HUES6 (cell line): ENCODE results near the gene SLC37A2.

Experiments
- H3K27ac ChIP-seq: 2 replicates; pipeline ENCODE4 v1.7.0; 2013; ENCODE audit warnings: low read depth, mild to moderate bottlenecking, low read length, inconsistent platforms
- H3K27me3 ChIP-seq: 2 replicates; pipeline ENCODE4 v1.6.1; 2013; ENCODE audit warnings: low read length; ENCODE audit not compliant: control insufficient read depth, insufficient read depth
- H3K36me3 ChIP-seq: 2 replicates; pipeline ENCODE4 v1.6.1; 2013; ENCODE audit warnings: low read length; ENCODE audit not compliant: control insufficient read depth, insufficient read depth
- H3K4me1 ChIP-seq: 2 replicates; pipeline ENCODE4 v1.6.1; 2013; ENCODE audit warnings: low read length; ENCODE audit not compliant: control insufficient read depth, insufficient read depth
- H3K4me3 ChIP-seq: 2 replicates; pipeline ENCODE4 v1.5.1; 2013; ENCODE audit warnings: low read depth, low read length
- H3K9ac ChIP-seq: one replicate; pipeline ENCODE4 v1.6.1; 2013; ENCODE audit warnings: mild to moderate bottlenecking, low read length
- H3K9me3 ChIP-seq: 2 replicates; pipeline ENCODE4 v1.6.1; 2013; ENCODE audit warnings: low read depth, low read length; ENCODE audit not compliant: control insufficient read depth, insufficient read depth

SLC37A2 gene

DNA sequence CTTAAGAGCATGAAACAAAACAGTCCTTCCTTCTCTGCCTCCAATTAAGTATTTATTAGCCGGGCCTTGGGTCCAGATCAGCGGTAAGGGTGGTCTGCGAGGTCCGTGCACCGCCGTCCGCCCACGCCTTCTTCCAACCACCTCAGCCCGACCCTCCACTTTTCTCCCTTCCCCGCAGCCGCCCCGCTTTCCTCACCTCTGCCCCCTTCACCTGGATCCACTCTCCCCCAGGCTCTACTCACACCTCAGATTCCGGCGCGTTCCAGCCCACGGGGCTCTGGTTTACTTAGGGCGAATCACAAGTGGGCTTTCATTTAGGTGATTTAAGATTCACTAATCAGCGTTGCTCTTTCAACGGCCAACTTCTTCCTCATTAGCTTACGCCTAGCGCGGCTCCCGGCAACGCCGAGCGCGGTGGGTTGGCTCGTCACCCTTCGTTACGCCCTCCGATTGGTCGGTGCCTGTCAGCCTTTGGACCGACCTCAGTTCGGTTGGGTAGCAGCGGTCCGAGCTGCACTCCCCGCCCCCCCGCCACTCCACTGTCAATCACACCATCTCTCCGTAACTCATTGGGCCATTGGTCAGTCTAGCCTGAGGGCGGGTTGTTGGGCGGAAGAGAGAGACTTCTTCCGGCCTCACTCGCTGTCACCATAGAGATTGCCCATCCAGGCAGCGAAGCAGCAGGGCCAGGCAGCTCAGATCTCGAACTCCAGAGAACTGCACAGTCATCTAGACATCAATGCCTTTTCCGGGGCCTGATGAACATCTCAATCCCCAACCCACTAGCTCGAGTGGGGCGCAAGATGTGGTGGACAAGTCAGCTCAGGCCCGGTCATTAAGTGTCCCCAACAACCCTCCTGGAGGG lies 48.5 kb downstream of the SLC37A2 start, which contains the start of gene TMEM218:
Gene TMEM218, minus strand, starts transcription at position 284 of the 865 bp plus-strand sequence. CDS start 9,385 bp downstream, outside the sequence.
- peak within 1 kb of the TSS; percentile 69 for H3K9ac ChIP-seq
- peaks cover 6% of the 10 kb centered on the region for H3K9me3 ChIP-seq
- no peaks in the 10 kb centered on the region for H3K36me3 ChIP-seq
- H3K27ac ChIP-seq, result peak within 1 kb of the TSS; percentile 0; the same call in 1 of the 2 replicates
- peaks cover 5% of the 10 kb centered on the region; the same call in 1 of the 2 replicates for H3K4me1 ChIP-seq
- no peaks in the 10 kb centered on the region for H3K27me3 ChIP-seq
- peak within 1 kb of the TSS; percentile 87 for H3K4me3 ChIP-seq

- no peak overlapping the region for H3K27ac ChIP-seq
- no peak overlapping the region for H3K9ac ChIP-seq
- H3K4me3 ChIP-seq, result peak overlapping the region; percentile 52
- no peaks in the 10 kb centered on the region for H3K9me3 ChIP-seq
- H3K27me3 ChIP-seq, result 0 out of 2 replicates have a peak, but pooled peaks cover under 1% of the 10 kb centered on the region
- H3K4me1 ChIP-seq, result peaks cover 5% of the 10 kb centered on the region; the same call in 1 of the 2 replicates
- no peaks in the 10 kb centered on the region for H3K36me3 ChIP-seq
Observed at GRCh38 chr11:125112208-125112604, 49.1 kb downstream of the SLC37A2 start.

DNA sequence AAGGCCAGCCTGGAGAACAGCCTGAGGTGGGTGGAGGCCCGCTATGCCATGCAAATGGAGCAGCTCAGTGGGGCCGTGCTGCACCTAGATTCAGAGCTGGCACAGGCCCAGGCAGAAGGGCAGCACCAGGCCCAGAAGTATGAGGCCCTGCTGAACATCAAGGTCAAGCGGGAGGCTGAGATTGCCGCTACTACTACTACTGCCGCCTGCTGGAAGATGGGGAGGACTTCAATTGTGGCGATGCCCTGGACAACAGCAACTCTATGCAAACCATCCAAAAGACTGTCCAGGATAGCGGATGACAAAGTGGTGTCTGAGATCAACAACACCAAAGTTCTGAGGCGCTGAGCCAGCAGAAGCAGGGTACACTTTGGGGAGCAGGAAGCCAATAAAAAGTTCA lies 51.4 kb downstream of the SLC37A2 start:
- no peak overlapping the region for H3K9ac ChIP-seq
- no peaks in the 10 kb centered on the region for H3K36me3 ChIP-seq
- H3K27ac ChIP-seq, result no peak overlapping the region
- H3K27me3 ChIP-seq, result 0 out of 2 replicates have a peak, but pooled peaks cover 5% of the 10 kb centered on the region
- no peak overlapping the region for H3K4me3 ChIP-seq
- peaks cover 5% of the 10 kb centered on the region; the same call in 1 of the 2 replicates for H3K4me1 ChIP-seq
- H3K9me3 ChIP-seq, result no peaks in the 10 kb centered on the region

DNA sequence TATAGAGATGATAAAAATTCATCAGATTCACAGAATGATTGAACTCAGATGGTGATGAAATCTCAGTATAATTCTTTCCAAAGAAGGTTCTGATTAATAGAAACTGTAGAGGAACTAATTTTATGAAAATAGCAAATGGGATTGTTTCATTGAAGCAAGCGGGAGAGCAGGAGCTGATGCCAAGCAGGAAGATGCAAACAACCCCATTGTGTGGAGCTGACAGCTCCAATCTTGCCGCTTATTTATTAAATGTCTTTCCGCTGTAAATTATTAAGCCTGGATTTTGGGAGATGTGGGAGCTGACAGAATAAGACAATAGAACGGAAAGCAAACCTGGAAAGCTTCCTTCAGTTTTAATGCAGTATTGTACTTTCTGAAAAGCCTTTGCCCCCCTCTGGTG lies 54.3 kb downstream of the SLC37A2 start:
- H3K9me3 ChIP-seq, result no peaks in the 10 kb centered on the region
- no peak overlapping the region for H3K9ac ChIP-seq
- H3K4me1 ChIP-seq, result no peaks in the 10 kb centered on the region
- H3K27ac ChIP-seq, result no peak overlapping the region
- no peak overlapping the region for H3K4me3 ChIP-seq
- H3K27me3 ChIP-seq, result peaks cover 19% of the 10 kb centered on the region
- H3K36me3 ChIP-seq, result no peaks in the 10 kb centered on the region

DNA sequence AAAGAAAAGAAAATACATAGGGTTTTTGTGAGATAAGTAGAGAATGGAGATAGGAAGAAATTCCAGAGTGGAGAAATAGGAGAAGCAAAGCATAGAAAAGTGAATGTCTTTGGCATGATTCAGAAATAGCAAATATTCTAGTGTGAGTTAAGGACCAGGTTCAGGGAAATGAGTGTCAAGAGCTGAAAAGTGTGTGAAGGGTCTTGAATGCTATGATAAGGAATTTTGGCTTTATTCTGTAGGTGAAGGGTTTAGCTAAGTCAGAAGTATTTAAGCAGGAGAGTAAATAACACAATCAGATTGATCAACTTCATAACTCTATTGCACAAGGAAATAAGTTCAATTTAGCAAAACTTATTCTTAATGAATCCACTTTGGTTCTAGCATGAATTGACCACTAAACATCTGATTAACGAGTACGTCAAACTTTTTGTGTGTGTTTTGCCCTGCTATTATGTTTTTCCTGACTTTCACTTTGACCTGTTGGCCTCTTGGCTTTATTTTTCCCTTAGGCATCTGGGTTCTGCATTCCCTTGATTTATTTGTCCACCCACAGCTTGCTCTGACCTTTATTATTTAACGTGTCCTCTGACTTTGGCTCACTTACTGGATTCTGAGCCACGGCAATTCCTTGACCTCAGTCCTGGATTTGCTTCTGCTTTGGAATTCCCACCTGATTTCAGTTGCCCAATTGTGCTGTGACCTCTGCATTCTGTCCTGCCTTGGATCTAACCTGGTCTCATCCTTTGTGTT lies 60.3 kb downstream of the SLC37A2 start:
- H3K9ac ChIP-seq, result no peak overlapping the region
- peaks cover 2% of the 10 kb centered on the region; the same call in 1 of the 2 replicates for H3K4me1 ChIP-seq
- 0 out of 2 replicates have a peak, but pooled peaks cover 2% of the 10 kb centered on the region for H3K9me3 ChIP-seq
- H3K36me3 ChIP-seq, result no peaks in the 10 kb centered on the region
- H3K4me3 ChIP-seq, result peak overlapping the region; percentile 38
- no peak overlapping the region for H3K27ac ChIP-seq
- H3K27me3 ChIP-seq, result peaks cover 35% of the 10 kb centered on the region

DNA sequence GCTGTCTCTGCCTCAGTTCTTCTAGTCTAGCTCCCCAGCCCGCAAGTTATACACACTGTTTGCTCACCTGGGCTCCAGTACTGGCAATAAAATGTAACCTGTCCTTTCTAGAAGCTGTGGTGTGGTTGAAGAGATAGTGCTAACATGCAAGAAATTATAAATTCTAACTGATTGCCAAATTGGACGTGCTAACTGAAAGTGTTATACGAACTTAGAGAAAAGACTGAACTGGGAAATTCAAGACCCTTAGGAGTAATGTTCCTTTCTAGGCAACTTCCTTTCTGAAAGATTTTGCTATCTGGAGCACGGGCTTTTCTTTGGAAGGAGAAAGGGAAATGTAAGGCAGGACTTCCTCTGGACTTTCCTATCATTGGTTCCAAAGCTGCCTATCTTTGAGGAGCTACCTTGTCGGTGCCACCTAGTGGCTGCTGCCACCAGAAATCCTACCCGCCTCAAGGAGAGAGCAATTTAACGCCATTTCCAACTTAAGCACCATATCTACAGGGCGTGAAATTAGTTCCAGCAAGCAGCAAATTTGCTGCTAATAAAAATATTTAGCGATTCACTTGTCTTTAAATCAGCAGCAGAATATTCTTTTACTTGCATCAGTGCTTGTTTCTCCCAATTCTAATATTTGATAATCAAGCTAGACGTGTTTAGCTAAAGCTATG lies 61.0 kb downstream of the SLC37A2 start:
- no peaks in the 10 kb centered on the region for H3K36me3 ChIP-seq
- no peak overlapping the region for H3K9ac ChIP-seq
- peaks cover 43% of the 10 kb centered on the region for H3K27me3 ChIP-seq
- no peak overlapping the region for H3K27ac ChIP-seq
- peak overlapping the region; percentile 38 for H3K4me3 ChIP-seq
- H3K9me3 ChIP-seq, result 0 out of 2 replicates have a peak, but pooled peaks cover 2% of the 10 kb centered on the region
- peaks cover 2% of the 10 kb centered on the region; the same call in 1 of the 2 replicates for H3K4me1 ChIP-seq

DNA sequence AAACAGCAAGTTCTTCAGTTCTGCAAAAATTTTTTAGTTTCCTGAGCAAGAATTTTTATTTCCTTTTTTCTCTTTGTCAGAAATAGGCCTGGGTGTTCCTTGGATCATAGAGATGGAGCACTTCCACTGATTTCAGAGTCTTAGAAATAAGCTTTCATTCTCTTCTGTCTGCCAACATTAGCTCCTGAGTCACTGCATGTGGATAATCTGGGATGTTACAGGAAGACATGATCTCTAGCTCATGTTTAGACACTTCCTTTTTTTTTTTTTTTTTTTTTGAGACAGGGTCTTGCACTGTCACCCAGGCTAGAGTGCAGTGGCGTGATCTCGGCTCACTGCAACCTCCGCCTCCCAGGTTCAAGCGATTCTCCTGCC lies 61.5 kb downstream of the SLC37A2 start:
- Histone ChIP-seq H3K27me3 (peaks cover 48% of the 10 kb centered on the region), H3K4me1 (peaks cover 2% of the 10 kb centered on the region; the same call in 1 of the 2 replicates), H3K36me3 (no peaks in the 10 kb centered on the region), H3K27ac (no peak overlapping the region), H3K4me3 (no peak overlapping the region), H3K9me3 (0 out of 2 replicates have a peak, but pooled peaks cover 2% of the 10 kb centered on the region), H3K9ac (no peak overlapping the region)

GRCh38 chr11:125128450-125128849 lies 65.3 kb downstream of the SLC37A2 start:
- Histone ChIP-seq H3K4me1 (peaks cover 2% of the 10 kb centered on the region; the same call in 1 of the 2 replicates), H3K36me3 (no peaks in the 10 kb centered on the region), H3K9ac (no peak overlapping the region), H3K27ac (no peak overlapping the region), H3K27me3 (peaks cover 37% of the 10 kb centered on the region), H3K9me3 (0 out of 2 replicates have a peak, but pooled peaks cover 2% of the 10 kb centered on the region), H3K4me3 (no peak overlapping the region)

GRCh38 chr11:125129316-125129993 lies 66.3 kb downstream of the SLC37A2 start:
- Histone ChIP-seq H3K4me1 (no peaks in the 10 kb centered on the region), H3K27ac (no peak overlapping the region), H3K9me3 (no peaks in the 10 kb centered on the region), H3K4me3 (no peak overlapping the region), H3K36me3 (no peaks in the 10 kb centered on the region), H3K27me3 (peaks cover 45% of the 10 kb centered on the region), H3K9ac (no peak overlapping the region)

DNA sequence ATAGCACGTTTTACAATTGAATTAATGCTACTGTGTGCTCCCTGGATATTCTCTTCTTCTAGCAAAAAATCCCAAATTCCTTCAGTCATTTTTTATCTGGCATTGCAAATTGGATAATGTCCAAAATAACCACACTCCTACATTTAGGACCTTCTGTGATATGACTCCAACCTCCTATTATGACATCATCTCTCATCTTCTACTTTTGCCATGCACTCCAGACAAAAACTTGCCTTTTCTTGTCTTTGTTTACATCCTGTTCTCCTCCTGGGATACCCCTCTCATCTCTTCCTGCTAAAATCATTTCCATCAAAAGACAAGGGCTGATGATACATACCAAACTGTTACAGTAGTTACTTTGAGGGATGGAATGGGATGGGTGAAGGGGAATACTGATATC lies 69.0 kb downstream of the SLC37A2 start:
- H3K9ac ChIP-seq, result no peak overlapping the region
- H3K9me3 ChIP-seq, result no peaks in the 10 kb centered on the region
- H3K27ac ChIP-seq, result no peak overlapping the region
- no peaks in the 10 kb centered on the region for H3K4me1 ChIP-seq
- no peaks in the 10 kb centered on the region for H3K36me3 ChIP-seq
- no peak overlapping the region for H3K4me3 ChIP-seq
- H3K27me3 ChIP-seq, result peaks cover 38% of the 10 kb centered on the region
